WI38 (cell line): ENCODE results near the gene CFAP53.
"Not testable (repeated sequence)": the region's sequence is repeated elsewhere in the genome, so short reads cannot be mapped to it uniquely, and the experiment has no call there.

Experiments used
- H3K4me3 ChIP-seq: 2 replicates; pipeline ENCODE4 v1.5.1; 2011; ENCODE audit warnings: low read depth, mild to moderate bottlenecking, control low read depth, low read length
- TF ChIP-seq, protein P1 (sequence below): IDR thresholded peaks from 2 replicates; pipeline ENCODE4 v1.5.1; 2012; ENCODE audit warnings: low read depth, mild to moderate bottlenecking, control low read depth, low read length

Gene CFAP53

DNA sequence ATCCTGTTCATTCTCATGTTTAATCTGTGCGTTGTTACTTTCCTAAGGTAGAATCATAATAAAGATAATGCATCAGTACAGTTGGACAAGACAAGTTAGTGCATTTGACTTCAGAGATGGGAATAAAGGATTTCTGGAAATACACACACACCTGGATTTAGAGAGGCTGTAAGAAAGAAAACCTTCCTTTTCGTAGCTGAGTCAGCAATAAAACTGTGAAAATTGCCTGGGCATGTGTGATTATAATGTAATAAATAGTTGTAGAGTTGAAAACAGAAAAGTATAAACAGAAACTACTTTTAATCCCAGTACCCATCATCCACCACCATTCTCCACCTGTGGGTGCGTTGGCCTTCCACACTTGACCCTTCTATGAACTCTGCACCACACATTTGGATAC, 15.4 kb downstream of the CFAP53 start:
- TF ChIP-seq, protein P1, sequence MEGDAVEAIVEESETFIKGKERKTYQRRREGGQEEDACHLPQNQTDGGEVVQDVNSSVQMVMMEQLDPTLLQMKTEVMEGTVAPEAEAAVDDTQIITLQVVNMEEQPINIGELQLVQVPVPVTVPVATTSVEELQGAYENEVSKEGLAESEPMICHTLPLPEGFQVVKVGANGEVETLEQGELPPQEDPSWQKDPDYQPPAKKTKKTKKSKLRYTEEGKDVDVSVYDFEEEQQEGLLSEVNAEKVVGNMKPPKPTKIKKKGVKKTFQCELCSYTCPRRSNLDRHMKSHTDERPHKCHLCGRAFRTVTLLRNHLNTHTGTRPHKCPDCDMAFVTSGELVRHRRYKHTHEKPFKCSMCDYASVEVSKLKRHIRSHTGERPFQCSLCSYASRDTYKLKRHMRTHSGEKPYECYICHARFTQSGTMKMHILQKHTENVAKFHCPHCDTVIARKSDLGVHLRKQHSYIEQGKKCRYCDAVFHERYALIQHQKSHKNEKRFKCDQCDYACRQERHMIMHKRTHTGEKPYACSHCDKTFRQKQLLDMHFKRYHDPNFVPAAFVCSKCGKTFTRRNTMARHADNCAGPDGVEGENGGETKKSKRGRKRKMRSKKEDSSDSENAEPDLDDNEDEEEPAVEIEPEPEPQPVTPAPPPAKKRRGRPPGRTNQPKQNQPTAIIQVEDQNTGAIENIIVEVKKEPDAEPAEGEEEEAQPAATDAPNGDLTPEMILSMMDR = no peak
- H3K4me3 ChIP-seq = no peak overlapping the region

- H3K4me3 ChIP-seq = no peak overlapping the region
- TF ChIP-seq, protein P1 = no peak
These were observed 16.7 kb downstream of the CFAP53 start for GRCh38 chr18:50249576-50249975.

DNA sequence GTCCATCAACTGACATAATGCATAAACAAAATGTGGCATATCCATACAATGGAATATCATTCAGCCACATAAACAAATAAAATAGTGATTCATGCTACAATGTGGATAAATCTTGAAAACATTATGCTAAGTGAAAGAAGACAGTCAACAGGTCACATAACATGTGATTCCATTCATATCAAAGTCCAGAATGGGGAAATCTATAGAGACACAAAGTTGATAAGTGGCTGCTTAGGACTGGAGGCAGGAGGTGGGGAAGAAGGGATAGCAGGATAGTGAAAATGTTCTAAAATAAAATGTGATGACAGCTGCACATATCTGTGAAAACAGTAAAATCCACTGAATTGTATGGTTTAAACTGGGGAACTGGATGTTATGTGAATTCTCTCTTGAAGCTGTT, 18.7 kb downstream of the CFAP53 start:
- TF ChIP-seq, protein P1 = no peak
- no peak overlapping the region for H3K4me3 ChIP-seq

- not testable (repeated sequence) for H3K4me3 ChIP-seq
These were observed 24.5 kb downstream of the CFAP53 start for GRCh38 chr18:50241768-50242167.

DNA sequence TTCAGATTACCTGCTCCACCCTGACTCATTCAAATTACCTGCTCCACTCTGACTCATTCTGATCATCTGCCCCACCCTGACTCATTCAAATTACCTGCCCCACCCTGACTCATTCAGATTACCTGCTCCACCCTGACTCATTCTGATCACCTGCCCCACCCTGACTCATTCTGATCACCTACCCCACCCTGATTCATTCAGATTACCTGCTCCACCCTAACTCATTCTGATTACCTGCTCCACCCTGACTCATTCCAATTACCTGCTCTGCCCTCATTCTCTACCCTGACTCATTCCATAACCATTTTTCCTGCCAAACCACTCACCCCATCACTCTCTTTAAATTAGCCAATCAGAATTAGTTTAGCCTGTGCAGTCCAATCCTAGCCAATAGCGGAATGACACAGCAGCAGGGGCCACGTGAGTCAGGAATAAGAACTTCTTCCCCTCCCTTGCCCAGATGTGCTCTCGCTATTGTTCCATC, 26.2 kb downstream of the CFAP53 start:
- TF ChIP-seq, protein P1 = no peak
- no peak overlapping the region for H3K4me3 ChIP-seq

DNA sequence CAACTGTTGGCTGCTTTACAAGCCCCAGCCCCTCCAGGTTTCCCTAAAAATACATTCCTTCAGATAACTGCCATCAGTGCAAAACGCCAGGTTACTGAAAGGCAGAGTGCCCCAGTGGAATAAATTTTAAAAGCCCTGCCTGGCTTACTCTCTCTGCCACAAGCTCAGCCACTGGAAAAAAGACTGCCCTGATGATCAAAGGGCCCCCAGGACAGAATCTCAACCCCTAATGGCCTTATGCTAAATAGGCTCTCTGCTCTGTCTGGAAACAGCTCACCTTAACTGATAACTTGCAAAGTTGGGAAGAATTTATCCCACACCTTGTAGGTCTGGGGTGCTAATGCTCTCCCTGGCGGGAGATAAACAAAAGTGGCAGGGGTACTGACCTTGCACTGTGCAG, 33.9 kb downstream of the CFAP53 start:
- no peak overlapping the region for H3K4me3 ChIP-seq
- TF ChIP-seq, protein P1 = no peak

DNA sequence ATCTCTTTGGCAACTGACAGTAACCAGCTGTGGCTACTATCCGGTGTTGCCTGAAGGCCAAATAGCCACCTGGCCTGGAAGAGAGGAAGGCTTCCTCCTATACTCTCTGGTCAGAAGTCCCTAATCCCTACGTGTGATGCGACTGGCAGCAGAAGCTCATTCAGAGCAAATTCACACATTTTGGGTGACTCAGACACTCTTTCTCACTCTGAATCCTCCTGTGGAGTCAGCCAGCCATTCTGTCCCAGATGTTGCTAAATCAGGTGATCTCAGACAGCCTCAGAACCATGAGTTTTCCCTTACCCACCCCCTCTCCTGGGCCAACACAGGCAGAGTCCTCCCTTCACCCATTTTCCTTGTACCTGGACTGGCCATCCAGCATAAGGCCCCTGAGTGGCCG, 34.7 kb downstream of the CFAP53 start:
- no peak overlapping the region for H3K4me3 ChIP-seq
- TF ChIP-seq, protein P1 = no peak

GRCh38 chr18:50220249-50220648, 46.0 kb downstream of the CFAP53 start:
- not testable (repeated sequence) for H3K4me3 ChIP-seq
